K562 (cell line): ENCODE measurements around the gene ARHGEF3.

Source experiments
- AFF1 ChIP-seq, 2 experiments: fragments of 450-650 bp; IDR thresholded peaks; 2 replicates each; pipeline ENCODE4 v1.6.1; 2018; ENCODE audit warnings: mild to moderate bottlenecking in 2 of 2, low read depth in 1 of 2; ENCODE audit not compliant: partially characterized antibody in 2 of 2
- CTCF ChIP-seq, 3 experiments: IDR thresholded peaks in 2 of 3; conservative IDR thresholded peaks in 1 of 3; 2 replicates each; pipeline ENCODE4 v1.5.1; 2011 to 2012; ENCODE audit warnings: low read length in 3 of 3, mild to moderate bottlenecking in 3 of 3, control low read depth in 2 of 3, improper control_type of control experiment in 1 of 3, inconsistent platforms in 1 of 3, low read depth in 1 of 3, mixed read lengths in 1 of 3, moderate library complexity in 1 of 3; ENCODE audit not compliant: insufficient read depth in 2 of 3
- ESRRA ChIP-seq: fragments of 450-650 bp; IDR thresholded peaks from 2 replicates; pipeline ENCODE4 v1.6.1; 2014; ENCODE audit warnings: low read depth, mild to moderate bottlenecking, moderate library complexity, borderline replicate concordance
- MAFK ChIP-seq: IDR thresholded peaks from 2 replicates; pipeline ENCODE4 v1.6.1; 2011; ENCODE audit warnings: low read length, improper control_type of control experiment
- MBD2 ChIP-seq: sonication (generic); IDR thresholded peaks from 2 replicates; pipeline ENCODE4 v1.6.1; 2016; ENCODE audit warnings: low read depth, borderline replicate concordance
- NR3C1 ChIP-seq: sonication (generic); formaldehyde crosslinking; IDR thresholded peaks from 2 replicates; pipeline ENCODE4 v1.8.1; 2022; ENCODE audit warnings: missing genetic modification reagents
- POLR2A ChIP-seq: fragments of 450-650 bp; conservative IDR thresholded peaks from 2 replicates; pipeline ENCODE4 v1.6.1; 2016
- POLR2AphosphoS5 ChIP-seq: IDR thresholded peaks from 2 replicates; pipeline ENCODE4 v1.6.1; 2011; ENCODE audit warnings: mild to moderate bottlenecking, low read depth, low read length, moderate library complexity; ENCODE audit not compliant: control insufficient read depth, insufficient read depth
- RAD21 ChIP-seq, 2 experiments: fragments of 250-450 bp in 1 of 2; fragments of 450-650 bp in 1 of 2; sonication (Bioruptor Pico) in 1 of 2; formaldehyde crosslinking in 1 of 2; IDR thresholded peaks in 1 of 2; conservative IDR thresholded peaks in 1 of 2; 2 replicates each; pipeline versions ENCODE4 v1.4.0 to v1.8.0; 2020 to 2022; ENCODE audit warnings: mild to moderate bottlenecking in 2 of 2, moderate library complexity in 1 of 2
- TBP ChIP-seq: optimal IDR thresholded peaks from 2 replicates; pipeline ENCODE3; 2011; ENCODE audit warnings: low read depth, low read length, improper control_type of control experiment
- TCFL5 ChIP-seq: fragments of 250-450 bp; sonication (Bioruptor Pico); conservative IDR thresholded peaks from 2 replicates; pipeline ENCODE4 v1.6.1; 2021; ENCODE audit warnings: mild to moderate bottlenecking, moderate library complexity, matching md5 sums
- ZBTB11 ChIP-seq, 3 experiments: fragments of 200-800 bp in 1 of 3; fragments of 250-450 bp in 1 of 3; fragments of 450-650 bp in 1 of 3; sonication (Bioruptor Pico) in 1 of 3; sonication (Bioruptor generic) in 1 of 3; formaldehyde crosslinking in 1 of 3; IDR thresholded peaks; 2 replicates each; pipeline versions ENCODE4 v1.6.1 to v1.8.0; 2016 to 2022; ENCODE audit warnings: mild to moderate bottlenecking in 2 of 3, missing genetic modification characterization in 2 of 3, missing compliant biosample characterization in 1 of 3, moderate library complexity in 1 of 3
- ZNF232 ChIP-seq: sonication (generic); formaldehyde crosslinking; IDR thresholded peaks from 2 replicates; pipeline ENCODE4 v1.8.0; 2022; ENCODE audit warnings: mild to moderate bottlenecking, missing genetic modification reagents

- TF ChIP-seq ZNF232 (CRISPR knock-in tag) (no peak), NR3C1 (CRISPR knock-in tag) (no peak), POLR2AphosphoS5 (no peak), TBP (no peak), TCFL5 (CRISPR knock-in tag) (no peak), ESRRA (no peak), POLR2A (no peak), ZBTB11 (CRISPR knock-in tag; IDR thresholded peaks at IDR 0.05) (no peak), MBD2 (no peak), MAFK (no peak), CTCF (IDR thresholded peaks at IDR 0.05 in 2 of 3, conservative IDR thresholded peaks at IDR 0.05 in 1 of 3; ENCODE audit: insufficient read depth in 2 of 3, low read depth in 1 of 3, low read length in 3 of 3) (no peak), RAD21 (CRISPR knock-in tag; conservative IDR thresholded peaks at IDR 0.05 in 1 of 2, IDR thresholded peaks at IDR 0.05 in 1 of 2) (no peak), AFF1 (IDR thresholded peaks at IDR 0.05; ENCODE audit: low read depth in 1 of 2, partially characterized antibody in 2 of 2) (no peak)
Measured at GRCh38 chr3:56849698-56850097, 47.9 kb upstream of the ARHGEF3 start.
